ENCODE measurements around the gene ACSF2.

GRCh38 chr17:50502301-50502990, 76.4 kb downstream of the ACSF2 start:
- no peak for TF ChIP-seq CTCF (IDR thresholded peaks at IDR 0.05)
- no peak for TF ChIP-seq POLR2A (IDR thresholded peaks at IDR 0.05; ENCODE audit: low read length)
- TF ChIP-seq SMC3 (IDR thresholded peaks at IDR 0.05), result no peak
- no peak for TF ChIP-seq MAFK (IDR thresholded peaks at IDR 0.05; ENCODE audit: partially characterized antibody)
- TF ChIP-seq HOXB5 (CRISPR knock-in tag; IDR thresholded peaks at IDR 0.05), result no peak
- TF ChIP-seq EP300 (IDR thresholded peaks at IDR 0.05), result no peak
- TF ChIP-seq HOXB13 (CRISPR knock-in tag; IDR thresholded peaks at IDR 0.05; ENCODE audit: low read depth), result no peak
- no peak for TF ChIP-seq FOSL2 (IDR thresholded peaks at IDR 0.05)
- no peak for TF ChIP-seq FOSL2 (CRISPR knock-in tag; IDR thresholded peaks at IDR 0.05)
- no peak for TF ChIP-seq BHLHE40 (IDR thresholded peaks at IDR 0.05; ENCODE audit: low read depth, low read length)
